Activated T-cell treated with anti-CD3 and anti-CD28 coated beads, Interleukin-2, amount 50 U/mL, for 72 hours (primary cell): ENCODE data around the gene PKDREJ. TPM values are rescaled to one million over a fixed set of nuclear protein-coding genes. Genes with fewer than 3 reads are reported as not detected.

Experiments
- ATAC-seq, 2 donors: fragments of 150-1000 bp; cut with Tn5 transposase; replicated peaks in 1 of 2; 2 replicates each; pipeline ENCODE4 v1.10.0; 2021; ENCODE audit warnings: moderate library complexity in 2 of 2, mild to moderate bottlenecking in 1 of 2
- DNase-seq, 2 donors: peaks; one replicate each; pipeline ENCODE4 v3.0.0; 2021 to 2022; ENCODE audit warnings: mixed read lengths in 1 of 2
- H3K27ac Mint-ChIP-seq: one replicate; pipeline ENCODE4 v1.8.0; 2022; ENCODE audit warnings: mild to moderate bottlenecking, moderate library complexity, mixed read lengths
- H3K27me3 Mint-ChIP-seq: one replicate; pipeline ENCODE4 v1.8.0; 2022; ENCODE audit warnings: low read depth, mixed read lengths
- H3K36me3 Mint-ChIP-seq, 2 donors: one replicate each; pipeline ENCODE4 v1.8.0; 2022; ENCODE audit warnings: mixed read lengths in 2 of 2, mild to moderate bottlenecking in 1 of 2; ENCODE audit not compliant: insufficient read depth in 2 of 2
- H3K4me1 Mint-ChIP-seq: one replicate; pipeline ENCODE4 v1.8.0; 2022; ENCODE audit warnings: low read depth, mixed read lengths
- H3K4me3 Mint-ChIP-seq, 2 donors: one replicate each; pipeline ENCODE4 v1.8.0; 2022; ENCODE audit warnings: mild to moderate bottlenecking in 2 of 2, mixed read lengths in 2 of 2, moderate library complexity in 2 of 2
- H3K9me3 Mint-ChIP-seq, 2 donors: one replicate each; pipeline ENCODE4 v1.8.0; 2022; ENCODE audit warnings: mixed read lengths in 2 of 2
- total RNA-seq, 2 donors: library from RNA; stranded (reverse); gene quantifications; one replicate each; pipeline ENCODE4 v1.2.3, GENCODE V29; 2022

PKDREJ gene
- total RNA-seq, 2 donors from 2014 or later: not detected

DNA sequence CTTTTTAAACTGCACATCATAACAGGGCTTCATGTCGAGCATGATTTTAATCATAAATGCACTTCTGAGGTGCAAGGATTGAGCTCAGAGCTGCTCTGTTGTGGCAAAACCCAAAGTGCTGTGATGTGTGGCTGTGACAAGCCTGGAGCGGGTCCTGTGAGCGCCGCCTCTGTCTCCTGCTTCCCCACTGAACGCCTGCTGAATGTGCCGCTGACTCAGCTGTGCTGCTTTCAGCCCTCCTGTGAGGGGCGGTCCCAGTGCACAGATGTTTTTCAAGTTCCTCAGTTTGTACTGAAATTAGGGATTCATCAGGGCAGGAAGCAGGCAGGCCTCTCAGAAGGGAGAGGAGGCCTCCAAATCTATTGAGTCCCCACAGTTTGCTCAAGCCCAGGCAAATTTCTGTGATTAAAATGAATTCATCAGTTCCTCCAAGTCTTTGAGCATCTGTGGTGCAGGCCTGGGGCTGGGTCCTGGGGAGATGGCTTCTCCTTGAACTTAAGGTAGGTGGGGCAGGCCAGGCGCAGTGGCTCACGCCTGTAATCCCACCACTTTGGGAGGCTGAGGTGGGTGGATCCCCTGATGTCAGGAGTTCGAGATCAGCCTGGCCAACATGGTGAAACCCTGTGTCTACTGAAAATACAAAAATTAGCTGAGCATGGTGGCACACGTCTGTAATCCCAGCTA, 30.6 kb upstream of the PKDREJ start:
- H3K9me3 Mint-ChIP-seq: no peaks in the 10 kb centered on the region
- H3K27ac Mint-ChIP-seq: no peak overlapping the region
- H3K27me3 Mint-ChIP-seq: no peaks in the 10 kb centered on the region
- ATAC-seq (no peak), DNase-seq (peak in 1 of 2 donors; percentile 45)
- peaks cover 42% of the 10 kb centered on the region for H3K4me1 Mint-ChIP-seq
- H3K4me3 Mint-ChIP-seq: no peak overlapping the region
- H3K36me3 Mint-ChIP-seq: peaks cover 11 to 12% of the 10 kb centered on the region in 2 donors

- ATAC-seq (no peak), DNase-seq (no peak)
- no peak overlapping the region for H3K4me3 Mint-ChIP-seq
- no peaks in the 10 kb centered on the region for H3K27me3 Mint-ChIP-seq
- H3K4me1 Mint-ChIP-seq: peaks cover 38% of the 10 kb centered on the region
- H3K27ac Mint-ChIP-seq: no peak overlapping the region
- H3K9me3 Mint-ChIP-seq: no peaks in the 10 kb centered on the region
- H3K36me3 Mint-ChIP-seq: peaks cover 8 to 10% of the 10 kb centered on the region in 2 donors
Observed at GRCh38 chr22:46292732-46293131, 29.6 kb upstream of the PKDREJ start.

- no peak overlapping the region for H3K27ac Mint-ChIP-seq
- H3K36me3 Mint-ChIP-seq: peaks cover 5 to 6% of the 10 kb centered on the region in 2 donors
- peaks cover 38% of the 10 kb centered on the region for H3K4me1 Mint-ChIP-seq
- no peak overlapping the region for H3K4me3 Mint-ChIP-seq
- DNase-seq (no peak), ATAC-seq (no peak)
- H3K27me3 Mint-ChIP-seq: no peaks in the 10 kb centered on the region
- no peaks in the 10 kb centered on the region for H3K9me3 Mint-ChIP-seq
Observed at GRCh38 chr22:46292173-46292572, 29.0 kb upstream of the PKDREJ start.

DNA sequence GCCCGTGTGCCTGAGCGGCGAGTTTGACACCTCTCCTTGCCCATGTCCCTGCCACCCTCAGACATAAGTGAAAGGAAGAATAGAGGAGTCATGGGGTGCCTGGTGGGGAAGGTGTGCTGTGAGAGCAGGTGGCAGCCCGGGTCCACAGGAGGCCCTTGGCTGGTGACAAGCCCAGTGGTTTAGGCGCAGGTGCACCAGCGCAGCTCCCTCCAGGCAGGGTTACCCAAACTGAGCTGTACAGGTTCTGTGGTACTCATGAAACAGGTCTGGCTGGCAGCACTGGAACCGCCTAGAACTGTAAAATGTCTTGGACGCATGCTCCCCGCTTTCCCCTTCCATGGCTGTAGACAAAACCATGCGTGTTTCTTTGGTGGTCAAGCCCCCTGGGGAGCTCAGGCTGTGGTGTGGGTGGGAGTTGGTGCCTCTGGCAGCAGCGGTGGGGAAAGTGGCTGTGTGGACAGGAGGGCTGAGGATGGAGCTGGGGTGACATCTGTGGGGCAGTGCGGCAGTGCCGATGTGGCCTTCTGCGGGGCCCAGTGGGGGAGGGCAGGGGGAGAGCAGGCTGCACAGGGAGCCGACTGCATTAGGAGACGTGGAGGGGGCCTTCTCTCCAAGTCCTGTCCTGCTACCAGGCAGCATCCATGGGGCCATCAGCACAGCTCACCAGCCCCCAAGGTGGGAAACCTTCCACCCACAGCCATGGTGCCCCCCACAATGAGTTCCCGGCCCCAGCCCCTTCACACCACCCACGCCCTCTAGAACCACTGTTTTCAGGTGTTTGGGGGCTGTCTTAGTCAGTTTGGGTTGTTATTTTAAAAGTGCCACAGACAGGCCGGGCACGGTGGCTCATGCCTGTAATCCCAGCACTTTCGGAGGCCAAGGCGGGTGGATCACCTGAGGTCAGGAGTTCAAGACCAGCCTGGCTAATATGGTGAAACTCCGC, 28.0 kb upstream of the PKDREJ start:
- no peak for ATAC-seq

GRCh38 chr22:46290121-46290842, 27.1 kb upstream of the PKDREJ start:
- peaks cover 25% of the 10 kb centered on the region for H3K4me1 Mint-ChIP-seq
- H3K4me3 Mint-ChIP-seq: no peak overlapping the region
- H3K36me3 Mint-ChIP-seq: peaks cover 5 to 6% of the 10 kb centered on the region in 2 donors
- no peak overlapping the region for H3K27ac Mint-ChIP-seq
- no peaks in the 10 kb centered on the region for H3K27me3 Mint-ChIP-seq
- no peak for ATAC-seq
- H3K9me3 Mint-ChIP-seq: no peaks in the 10 kb centered on the region
- DNase-seq: no peak

More for the DNA sequence above, 28.0 kb upstream of the PKDREJ start:
- no peak overlapping the region for H3K4me3 Mint-ChIP-seq
- DNase-seq: no peak
- H3K4me1 Mint-ChIP-seq: peaks cover 33% of the 10 kb centered on the region
- no peak overlapping the region for H3K27ac Mint-ChIP-seq
- peaks cover 5 to 6% of the 10 kb centered on the region in 2 donors for H3K36me3 Mint-ChIP-seq
- no peaks in the 10 kb centered on the region for H3K27me3 Mint-ChIP-seq
- no peaks in the 10 kb centered on the region for H3K9me3 Mint-ChIP-seq

- Mint-ChIP-seq H3K27me3 (no peaks in the 10 kb centered on the region), H3K27ac (no peak overlapping the region), H3K9me3 (no peaks in the 10 kb centered on the region), H3K4me1 (peaks cover 20% of the 10 kb centered on the region), H3K36me3 (peaks cover 5 to 6% of the 10 kb centered on the region in 2 donors), H3K4me3 (no peak overlapping the region)
- ATAC-seq: no peak
- DNase-seq: no peak
Observed at GRCh38 chr22:46289244-46289891, 26.2 kb upstream of the PKDREJ start.

DNA sequence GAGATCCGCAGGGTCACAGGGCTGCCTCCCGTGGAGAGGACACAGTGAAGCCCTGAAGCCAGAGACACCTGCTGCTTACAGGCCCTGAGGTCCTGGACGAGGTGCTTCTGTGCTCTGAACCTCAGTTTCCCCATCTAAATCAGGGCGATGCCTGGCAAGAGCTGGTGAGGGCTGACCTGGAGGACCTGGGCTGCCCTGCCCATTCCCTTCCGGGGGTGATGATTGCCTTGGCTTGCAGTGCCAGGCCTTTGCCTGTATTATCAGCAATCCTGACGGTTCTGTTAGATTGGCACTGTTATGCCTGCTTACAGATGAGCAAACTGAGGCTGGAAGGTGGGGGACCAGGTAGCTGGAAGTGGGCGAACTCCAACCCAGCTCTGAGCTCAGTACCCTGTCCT, 25.7 kb upstream of the PKDREJ start:
- H3K4me1 Mint-ChIP-seq: peaks cover 17% of the 10 kb centered on the region
- H3K27ac Mint-ChIP-seq: no peak overlapping the region
- ATAC-seq (no peak), DNase-seq (no peak)
- no peak overlapping the region for H3K4me3 Mint-ChIP-seq
- no peaks in the 10 kb centered on the region for H3K9me3 Mint-ChIP-seq
- peaks cover 5 to 7% of the 10 kb centered on the region in 2 donors for H3K36me3 Mint-ChIP-seq
- H3K27me3 Mint-ChIP-seq: no peaks in the 10 kb centered on the region

DNA sequence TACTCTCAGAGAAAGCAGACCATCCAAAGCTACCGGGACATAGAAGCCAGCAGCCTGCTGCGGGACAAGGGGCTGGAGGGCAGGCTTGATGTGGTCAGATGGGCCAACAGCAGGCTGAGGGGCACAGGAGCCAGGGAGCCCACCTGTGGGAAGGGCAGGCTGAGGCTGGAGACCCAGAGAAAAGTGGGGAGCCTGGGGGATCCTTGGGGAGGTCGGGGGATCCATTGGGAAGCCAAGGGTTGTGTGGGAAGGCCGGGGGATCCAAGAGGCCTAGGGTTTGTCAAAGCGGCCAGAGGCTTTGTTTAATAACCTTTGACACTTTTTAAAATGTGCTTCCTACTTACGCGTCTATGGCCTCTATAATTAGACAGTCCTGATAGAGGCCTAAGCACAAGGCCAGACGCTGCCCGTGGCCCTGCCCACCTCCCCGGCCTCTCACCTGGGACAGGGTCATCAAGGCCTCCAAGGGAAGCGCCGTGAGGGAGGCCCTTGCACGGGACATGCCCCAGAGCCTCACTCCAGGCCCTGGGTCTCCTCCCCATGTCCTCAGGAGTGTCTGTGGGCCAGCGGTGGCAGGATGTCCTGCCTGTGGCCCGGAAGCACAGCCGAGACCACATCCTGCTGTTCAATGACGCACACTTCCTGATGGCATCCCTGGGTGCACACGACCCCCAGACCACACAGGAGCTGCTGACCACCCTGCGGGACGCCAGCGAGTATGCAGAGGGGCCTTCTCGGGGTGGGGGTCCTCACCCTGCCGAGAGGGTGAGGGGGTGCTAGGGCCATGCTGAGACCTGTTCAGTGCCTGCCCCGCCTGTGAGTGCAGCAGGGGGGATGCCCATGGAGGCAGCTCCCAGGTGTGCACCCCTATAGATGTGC, 25.0 kb upstream of the PKDREJ start:
- no peaks in the 10 kb centered on the region for H3K9me3 Mint-ChIP-seq
- peak; percentile 30 to 53 for DNase-seq
- peak overlapping the region; percentile 70 to 76 for H3K4me3 Mint-ChIP-seq
- peak overlapping the region; percentile 81 for H3K27ac Mint-ChIP-seq
- H3K4me1 Mint-ChIP-seq: peaks cover 9% of the 10 kb centered on the region
- H3K36me3 Mint-ChIP-seq: peaks cover 5 to 8% of the 10 kb centered on the region in 2 donors
- H3K27me3 Mint-ChIP-seq: no peaks in the 10 kb centered on the region
- peak; percentile 59 to 89 for ATAC-seq

DNA sequence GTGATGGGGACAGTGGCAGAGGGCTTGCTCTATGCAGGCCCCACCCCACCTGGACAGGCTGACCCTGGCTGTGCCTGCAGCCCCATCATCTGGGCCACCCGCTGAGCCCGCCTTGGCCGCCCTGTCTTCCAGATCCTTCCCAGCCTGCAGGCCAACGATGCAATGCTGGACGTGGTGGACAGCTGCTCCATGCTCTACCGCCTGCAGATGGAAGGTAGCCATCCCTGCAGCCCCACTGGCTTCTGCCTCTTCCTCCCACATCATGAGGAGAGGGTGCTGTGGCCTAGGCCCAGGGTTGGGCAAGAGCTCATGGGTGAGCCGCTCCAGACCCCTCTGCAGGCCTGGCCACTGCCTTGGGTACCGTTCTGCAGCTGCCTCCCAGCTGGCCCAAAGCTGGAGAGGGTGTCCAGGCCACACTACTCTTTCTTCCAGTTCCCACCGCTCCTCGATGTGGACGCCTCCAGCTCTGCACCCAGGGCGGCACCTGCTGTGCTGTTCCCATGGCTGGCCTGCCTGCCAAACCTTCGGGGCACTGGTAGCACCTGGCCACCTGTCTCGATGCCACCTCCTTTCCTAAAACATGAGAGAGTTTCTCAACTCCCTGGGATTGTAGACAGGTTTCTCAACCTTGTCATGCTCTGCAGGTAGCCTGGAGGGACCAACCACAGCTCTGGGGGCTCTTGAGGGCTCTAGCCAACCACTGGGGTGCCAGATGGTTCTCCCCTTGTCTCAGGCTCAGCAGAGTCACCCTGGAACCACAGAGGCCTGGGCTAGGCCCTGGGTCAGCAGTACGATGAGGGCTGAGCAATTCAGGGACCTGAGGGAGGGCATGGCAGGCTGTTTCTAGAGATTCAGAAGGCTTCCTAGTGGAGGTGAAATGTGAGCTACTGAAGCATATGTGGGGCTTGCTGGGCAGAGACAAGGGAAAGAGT, 24.1 kb upstream of the PKDREJ start:
- DNase-seq (no peak), ATAC-seq (no peak)
- Mint-ChIP-seq H3K9me3 (no peaks in the 10 kb centered on the region), H3K4me3 (peak overlapping the region; percentile 70 to 76), H3K27ac (peak overlapping the region; percentile 81), H3K4me1 (peaks cover 7% of the 10 kb centered on the region), H3K36me3 (peaks cover 1 to 3% of the 10 kb centered on the region in 2 donors), H3K27me3 (no peaks in the 10 kb centered on the region)

DNA sequence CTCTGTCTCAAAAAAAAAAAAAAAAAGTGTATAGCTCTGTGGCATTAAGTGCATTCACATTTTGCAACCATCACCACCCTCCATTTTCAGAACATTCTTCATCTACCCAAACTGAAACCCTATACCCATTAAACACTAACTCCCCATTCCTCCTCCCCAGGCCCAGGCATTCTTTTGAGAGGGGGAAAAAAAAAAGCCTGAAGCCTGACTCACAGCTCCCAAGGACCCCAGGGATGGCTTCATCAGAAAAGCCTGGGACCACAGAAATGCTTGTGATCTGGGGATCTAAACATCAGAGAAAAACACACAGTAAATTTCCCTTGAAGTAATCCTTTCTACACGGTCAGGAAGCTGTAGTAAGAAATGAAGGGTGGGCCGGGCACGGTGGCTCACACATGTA, 22.9 kb upstream of the PKDREJ start:
- peaks cover 0 to 2% of the 10 kb centered on the region in 2 donors for H3K36me3 Mint-ChIP-seq
- peaks cover 7% of the 10 kb centered on the region for H3K4me1 Mint-ChIP-seq
- peak overlapping the region; percentile 28 for H3K27ac Mint-ChIP-seq
- no peaks in the 10 kb centered on the region for H3K27me3 Mint-ChIP-seq
- no peak for ATAC-seq
- no peaks in the 10 kb centered on the region for H3K9me3 Mint-ChIP-seq
- no peak overlapping the region for H3K4me3 Mint-ChIP-seq
- DNase-seq: no peak
